ENCODE results near the gene CAMK1D.

GRCh38 chr10:12531305-12532220 is 182.2 kb downstream of the CAMK1D start:
- TF ChIP-seq USF2 (IDR thresholded peaks at IDR 0.05; ENCODE audit: borderline replicate concordance, low read depth, low read length) (no peak), RAD21 (IDR thresholded peaks at IDR 0.05; ENCODE audit: low read length) (no peak), POLR2AphosphoS5 (IDR thresholded peaks at IDR 0.05; ENCODE audit: low read depth, low read length) (no peak), FOSL2 (IDR thresholded peaks at IDR 0.05; ENCODE audit: borderline replicate concordance, low read depth) (no peak), RCOR1 (IDR thresholded peaks at IDR 0.05; ENCODE audit: low read length) (no peak), ZBTB33 (IDR thresholded peaks at IDR 0.05; ENCODE audit: borderline replicate concordance, low read depth) (no peak), EP300 (IDR thresholded peaks at IDR 0.05; ENCODE audit: borderline replicate concordance in 1 of 2, low read depth in 1 of 2, low read length in 1 of 2) (no peak), CTCF (IDR thresholded peaks at IDR 0.05) (no peak), EZH2phosphoT487 (IDR thresholded peaks at IDR 0.05; ENCODE audit: borderline replicate concordance, low read depth) (no peak), MAX (IDR thresholded peaks at IDR 0.05; ENCODE audit: low read depth) (no peak), SIN3A (IDR thresholded peaks at IDR 0.05; ENCODE audit: borderline replicate concordance, low read depth, low read length) (no peak), GABPA (IDR thresholded peaks at IDR 0.05; ENCODE audit: low read depth) (no peak), TAF1 (IDR thresholded peaks at IDR 0.05; ENCODE audit: borderline replicate concordance, low read depth, low read length) (no peak)

All from SK-N-SH (cell line).